Tongue (tissue), 2 donors: ENCODE data around the gene SBNO1. TPM values are rescaled to one million over a fixed set of nuclear protein-coding genes. Genes with fewer than 3 reads are reported as not detected.
A peak's percentile ranks its signal among the peaks of the same experiment; 100 is the strongest.
"Not testable (repeated sequence)": the region's sequence is repeated elsewhere in the genome, so short reads cannot be mapped to it uniquely, and the experiment has no call there.

ENCODE experiments used
- DNase-seq: peaks from one replicate; pipeline ENCODE4 v3.0.0-alpha.2; 2015
- total RNA-seq: library from RNA; depleted of rRNA; stranded (reverse); fragments of >200 nt; gene quantifications from one replicate; pipeline ENCODE4 v1.2.3, GENCODE V29; 2014

Gene SBNO1
- total RNA-seq, 1 donor from 2014 or later, result 24.5 TPM

DNA sequence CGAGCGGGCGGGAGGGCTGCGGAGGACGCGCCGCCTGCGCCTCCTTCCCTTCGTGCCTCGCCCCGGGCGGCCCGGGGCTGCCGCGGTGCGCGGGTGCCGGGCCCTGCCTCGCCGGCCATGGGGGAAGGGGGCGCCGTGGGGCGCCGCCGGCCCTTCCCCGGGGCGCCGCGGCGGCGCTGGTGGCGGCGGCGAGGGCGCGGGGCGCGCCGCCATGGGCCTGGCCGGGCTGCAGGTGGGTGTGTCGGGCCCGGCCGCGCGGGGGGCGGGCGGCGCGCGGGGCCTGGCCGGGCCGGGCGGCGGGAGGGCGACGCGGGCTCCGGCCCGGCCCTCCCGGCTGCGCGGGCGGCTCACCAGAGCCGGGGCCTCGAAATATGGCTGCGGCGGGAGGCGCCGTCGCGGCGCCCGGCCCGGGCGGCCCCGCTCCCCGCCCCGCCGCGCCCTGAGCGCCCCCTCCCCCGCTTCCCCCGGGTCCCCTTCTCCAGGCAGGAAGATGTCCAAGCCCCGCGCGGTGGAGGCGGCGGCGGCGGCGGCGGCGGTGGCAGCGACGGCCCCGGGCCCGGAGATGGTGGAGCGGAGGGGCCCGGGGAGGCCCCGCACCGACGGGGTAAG lies 24.4 kb upstream of the SBNO1 start:
- DNase-seq, result no peak

DNA sequence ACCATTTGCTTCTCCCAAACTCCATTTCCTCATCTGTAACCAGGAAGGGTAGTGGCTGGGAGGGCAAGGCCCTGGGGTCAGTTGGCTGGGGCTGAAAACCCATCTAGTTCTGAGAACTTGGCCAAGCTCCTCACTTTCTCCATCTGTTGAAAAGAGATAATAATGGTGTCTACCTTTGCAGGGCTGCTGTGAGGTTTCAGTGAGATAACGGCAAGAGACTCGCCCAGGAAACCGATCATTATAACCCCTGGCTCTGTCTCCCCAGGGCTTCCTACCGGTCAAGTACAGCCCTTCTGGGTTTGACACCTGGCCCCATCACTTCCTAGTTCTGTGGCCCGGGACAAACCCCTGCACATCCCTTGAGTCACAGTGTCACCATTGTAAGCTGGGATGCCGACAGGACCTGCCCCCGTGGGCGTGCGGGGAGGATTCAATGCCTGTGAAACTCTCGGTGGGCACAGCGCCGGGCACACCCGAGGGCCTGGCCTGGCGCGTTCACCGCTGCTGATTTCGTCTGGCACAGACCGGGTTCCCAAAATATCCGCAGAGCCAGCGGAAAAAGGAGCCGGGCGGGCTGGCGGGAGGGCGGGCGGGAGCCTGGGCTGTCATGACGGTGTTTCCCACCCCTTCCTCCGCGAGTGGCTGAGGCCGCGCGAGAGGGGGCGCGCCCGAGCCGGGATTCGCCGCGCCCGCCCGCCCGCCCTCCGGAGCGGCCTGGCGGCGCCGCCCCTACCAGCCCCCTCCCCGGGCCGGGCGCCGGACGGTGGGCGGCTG lies 23.7 kb upstream of the SBNO1 start:
- peak; percentile 91 for DNase-seq

GRCh38 chr12:123387508-123388176 lies 23.0 kb upstream of the SBNO1 start:
- no peak for DNase-seq

GRCh38 chr12:123385536-123385935 lies 20.9 kb upstream of the SBNO1 start:
- not testable (repeated sequence) for DNase-seq

DNA sequence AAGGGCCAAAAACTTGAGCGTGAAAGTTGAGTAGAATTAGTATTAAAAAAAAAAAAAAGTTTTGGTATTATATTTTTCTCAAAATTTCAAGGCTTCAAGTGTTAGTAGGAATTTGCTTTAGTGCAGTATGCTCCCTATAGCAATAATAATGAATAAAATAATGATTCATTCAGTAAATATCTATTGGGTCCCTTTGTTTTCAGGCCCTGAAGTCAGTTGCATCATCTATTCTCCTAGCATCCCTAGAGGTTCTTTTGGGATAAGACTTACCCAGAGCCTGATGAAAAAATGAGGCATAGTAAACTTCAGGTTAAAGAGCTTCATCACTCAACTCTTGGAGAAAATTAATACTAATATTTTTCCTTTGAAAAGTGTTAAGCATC lies 20.3 kb upstream of the SBNO1 start:
- DNase-seq, result no peak

DNA sequence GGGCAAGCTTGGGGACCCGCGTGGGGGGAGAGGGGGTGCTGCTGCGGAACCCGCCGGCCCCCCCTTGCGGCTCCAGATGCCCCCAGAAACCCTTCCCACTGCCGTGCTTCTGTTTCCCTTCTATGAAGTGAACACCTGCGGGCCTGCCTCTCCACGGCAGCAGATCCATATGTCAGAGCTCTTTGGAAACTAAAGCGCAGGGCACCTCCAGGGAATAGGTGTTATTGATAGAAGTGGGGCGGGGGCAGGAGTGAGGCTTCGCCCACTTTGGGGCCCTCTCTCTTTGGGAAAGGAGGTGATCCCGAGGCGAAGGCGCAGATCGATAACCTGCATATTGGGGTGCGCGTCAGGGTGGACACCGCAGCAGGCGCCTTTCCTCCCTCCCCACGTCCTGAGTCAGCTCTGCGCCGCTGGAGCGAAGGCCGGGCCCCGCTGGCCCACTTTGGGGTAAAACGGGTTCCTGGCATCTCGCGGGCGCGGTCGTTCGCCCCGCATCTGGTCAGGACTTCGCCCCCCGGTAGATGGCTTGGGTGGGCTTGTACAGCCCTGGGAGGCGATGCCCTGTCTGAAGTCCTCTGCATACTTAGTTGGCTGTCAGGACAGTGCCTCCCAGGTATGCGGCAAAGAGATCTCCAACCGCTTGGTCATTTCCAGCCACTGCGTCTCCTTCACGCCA lies 19.8 kb upstream of the SBNO1 start:
- DNase-seq, result no peak

DNA sequence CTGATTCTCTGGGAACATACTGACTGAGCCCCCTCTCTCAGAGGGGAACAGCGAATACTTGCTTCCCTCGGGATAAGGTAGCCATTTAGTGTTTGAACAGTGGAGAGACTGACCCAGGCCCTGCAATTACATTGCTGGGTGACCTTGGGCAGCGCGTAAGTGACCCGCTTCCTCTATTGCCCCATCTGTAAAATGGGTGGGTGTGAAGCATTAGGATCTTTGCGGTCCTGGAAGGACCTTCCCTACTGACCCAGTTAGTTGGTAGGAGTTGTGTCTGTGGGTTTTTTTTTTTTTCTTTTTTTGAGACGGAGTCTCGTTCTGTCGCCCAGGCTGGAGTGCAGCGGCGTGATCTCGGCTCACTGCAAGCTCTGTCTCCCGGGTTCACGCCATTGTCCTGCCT lies 18.0 kb upstream of the SBNO1 start:
- DNase-seq, result no peak

GRCh38 chr12:123379391-123379790 lies 14.7 kb upstream of the SBNO1 start:
- no peak for DNase-seq

DNA sequence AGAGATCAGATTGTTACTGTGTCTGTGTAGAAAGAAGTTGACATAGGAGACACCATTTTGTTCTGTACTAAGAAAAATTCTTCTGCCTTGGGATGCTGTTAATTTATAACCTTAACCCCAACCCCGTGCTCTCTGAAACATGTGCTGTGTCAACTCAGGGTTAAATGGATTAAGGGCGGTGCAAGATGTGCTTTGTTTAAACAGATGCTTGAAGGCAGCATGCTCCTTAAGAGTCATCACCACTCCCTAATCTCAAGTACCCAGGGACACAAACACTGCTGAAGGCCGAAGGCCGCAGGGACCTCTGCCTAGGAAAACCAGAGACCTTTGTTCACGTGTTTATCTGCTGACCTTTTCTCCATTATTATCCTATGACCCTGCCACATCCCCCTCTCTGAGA lies 7.8 kb upstream of the SBNO1 start:
- not testable (repeated sequence) for DNase-seq

DNA sequence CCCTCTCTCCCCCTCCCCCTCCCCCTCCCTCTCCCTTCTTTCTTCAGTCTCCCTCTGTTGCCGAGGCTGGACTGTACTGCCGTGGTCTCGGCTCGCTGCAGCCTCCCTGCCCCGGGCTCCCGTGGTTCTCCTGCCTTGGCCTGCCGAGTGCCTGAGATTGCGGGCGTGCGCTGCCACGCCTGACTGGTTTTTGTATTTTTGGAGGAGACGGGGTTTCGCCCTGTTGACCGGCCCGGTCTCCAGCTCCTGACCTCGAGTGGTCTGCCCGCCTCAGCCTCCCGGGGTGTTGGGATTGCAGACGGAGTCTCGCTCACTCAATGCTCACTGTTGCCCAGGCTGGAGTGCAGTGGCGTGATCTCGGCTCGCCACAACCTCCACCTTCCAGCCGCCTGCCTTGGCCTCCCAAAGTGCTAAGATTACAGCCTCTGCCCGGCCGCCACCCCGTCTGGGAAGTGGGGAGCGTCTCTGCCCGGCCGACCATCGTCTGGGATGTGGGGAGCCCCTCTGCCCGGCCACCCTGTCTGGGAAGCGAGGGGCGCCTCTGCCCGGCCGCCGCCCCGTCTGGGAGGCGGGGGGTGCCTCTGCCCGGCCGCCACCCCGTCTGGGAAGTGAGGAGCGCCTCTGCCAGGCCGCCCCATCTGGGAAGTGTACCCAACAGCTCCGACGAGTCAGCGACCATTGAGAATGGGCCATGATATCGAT lies 7.2 kb upstream of the SBNO1 start:
- DNase-seq, result not testable (repeated sequence)

DNA sequence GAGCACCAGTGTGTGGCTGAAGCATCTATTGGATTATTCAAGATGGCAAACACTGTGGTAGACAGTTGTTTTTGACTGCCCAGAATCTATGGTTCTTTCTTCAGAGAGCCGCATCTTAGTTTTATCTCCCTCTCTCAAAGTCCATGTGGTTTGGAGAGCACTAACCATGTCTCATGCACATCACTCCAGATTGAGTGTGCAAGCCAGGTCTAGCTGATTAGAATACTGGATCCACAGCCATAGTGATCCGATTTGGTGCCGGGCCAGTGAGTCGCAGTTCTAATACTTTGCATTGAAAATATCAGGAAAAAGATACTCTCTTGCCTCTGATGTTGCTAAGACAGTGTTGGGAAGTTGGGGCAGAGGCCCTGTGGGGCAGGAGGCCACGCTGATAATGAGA lies 4.6 kb upstream of the SBNO1 start:
- DNase-seq, result no peak

DNA sequence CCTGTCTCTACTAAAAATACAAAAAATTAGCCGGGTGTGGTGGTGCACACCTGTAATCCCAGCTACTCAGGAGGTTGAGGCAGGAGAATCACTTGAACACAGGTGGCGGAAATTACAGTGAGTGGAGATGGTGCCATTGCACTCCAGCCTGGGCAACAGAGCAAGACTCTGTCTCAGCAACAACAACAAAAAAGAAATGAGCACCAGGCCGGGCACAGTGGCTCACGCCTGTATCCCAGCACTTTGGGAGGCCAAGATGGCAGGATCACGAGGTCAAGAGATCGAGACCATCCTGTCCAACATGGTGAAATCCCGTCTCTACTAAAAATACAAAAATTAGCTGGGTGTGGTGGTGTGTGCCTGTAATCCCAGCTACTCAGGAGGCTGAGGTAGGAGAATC lies 3.8 kb upstream of the SBNO1 start:
- not testable (repeated sequence) for DNase-seq

DNA sequence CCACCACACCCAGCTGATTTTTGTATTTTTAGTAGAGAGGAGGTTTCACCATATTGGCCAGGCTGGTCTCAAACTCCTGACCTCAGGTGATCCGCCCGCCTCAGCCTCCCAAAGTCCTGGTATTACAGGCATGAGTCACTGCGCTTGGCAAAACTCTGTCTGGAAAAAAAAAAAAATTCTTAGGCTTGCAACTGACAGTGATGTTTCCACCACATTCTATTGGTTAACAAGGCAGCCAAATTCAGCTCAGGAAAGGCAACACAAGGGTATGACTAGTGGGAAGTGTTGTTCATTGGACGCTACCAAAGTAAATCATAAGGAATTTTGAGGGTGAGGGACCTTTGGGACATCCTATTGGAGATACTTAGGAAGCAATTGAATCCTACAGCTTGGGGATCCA lies 2.9 kb upstream of the SBNO1 start:
- no peak for DNase-seq

GRCh38 chr12:123365025-123365917 lies 624 bp upstream of the SBNO1 start:
- peak; percentile 100 for DNase-seq

DNA sequence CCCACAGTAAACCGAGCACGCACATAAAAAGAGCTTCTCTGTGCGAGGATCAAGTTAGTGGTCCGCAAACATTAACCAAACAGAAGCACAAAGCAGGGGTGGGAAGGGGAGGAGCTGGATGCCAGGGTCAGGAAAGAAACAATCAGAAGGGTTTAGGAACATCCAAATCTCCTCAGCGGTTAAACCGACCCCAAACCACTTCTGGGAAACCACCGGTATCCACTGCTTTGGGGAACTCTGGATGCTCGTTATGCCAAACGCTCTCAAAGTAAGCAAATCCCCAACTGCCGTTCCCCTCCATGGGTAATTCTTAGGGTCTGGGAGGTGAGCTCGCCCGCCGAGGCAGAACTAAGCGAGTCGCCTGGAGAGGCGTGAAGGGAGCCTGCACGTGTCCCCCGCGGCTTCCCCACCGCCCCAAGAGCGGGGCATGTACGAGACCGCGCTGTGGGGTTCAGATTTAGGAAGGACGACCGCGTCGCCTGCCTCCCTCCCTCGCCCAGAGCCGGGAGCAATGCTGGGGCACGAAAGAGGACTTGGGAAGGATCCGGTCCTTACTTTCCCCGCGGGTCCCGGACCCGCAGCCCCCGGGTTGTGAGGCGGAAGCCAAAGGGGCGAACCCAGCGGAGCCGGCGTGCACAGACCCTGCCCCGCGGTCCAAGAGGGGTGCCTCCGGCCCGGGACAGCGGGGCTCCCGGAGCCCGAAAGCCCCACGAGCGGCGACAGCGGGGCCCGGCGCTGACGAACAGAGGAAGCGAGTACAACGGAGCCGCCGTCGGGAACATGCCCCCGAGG lies 711 bp downstream of the SBNO1 start:
- DNase-seq, result peak; percentile 33

GRCh38 chr12:123363390-123363739 lies 1.3 kb downstream of the SBNO1 start:
- peak; percentile 8 for DNase-seq

DNA sequence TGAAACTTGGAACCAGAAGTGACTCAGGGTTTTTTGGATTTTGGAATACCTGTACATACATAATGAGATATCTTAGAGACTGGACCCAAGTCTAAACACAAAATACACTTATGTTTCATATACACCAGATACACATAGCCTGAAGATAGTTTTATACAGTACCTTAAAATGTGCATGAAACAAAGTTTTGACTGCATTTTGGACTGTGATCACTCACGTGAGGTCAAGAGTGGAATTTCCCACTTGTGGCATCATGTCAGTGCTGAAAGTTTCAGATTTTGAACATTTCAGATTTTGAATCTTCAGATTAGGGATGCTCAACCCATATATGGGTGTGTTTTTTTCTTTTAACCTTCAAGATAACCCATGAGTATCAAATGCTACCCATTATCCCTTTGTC lies 6.6 kb downstream of the SBNO1 start:
- no peak for DNase-seq

- DNase-seq, result no peak
These were observed 8.4 kb downstream of the SBNO1 start for GRCh38 chr12:123356159-123356670.

DNA sequence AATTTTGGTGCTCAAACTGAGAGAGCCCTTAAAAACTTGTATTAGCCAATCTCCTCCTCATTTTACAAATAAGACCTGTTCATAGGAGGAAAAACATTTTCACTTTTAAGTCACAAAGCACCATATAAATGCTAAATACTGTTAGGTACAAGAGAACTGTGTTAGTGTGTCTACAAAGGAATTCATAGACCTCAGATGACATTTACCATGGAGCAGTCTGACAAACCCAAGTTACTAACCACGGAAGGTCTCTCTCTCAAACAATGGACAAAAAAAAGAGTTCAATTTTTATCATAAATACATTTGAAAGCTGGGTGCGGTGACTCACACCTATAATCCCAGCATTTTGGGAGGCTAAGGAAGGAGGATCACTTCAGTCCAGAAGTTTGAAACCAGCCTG lies 10.0 kb downstream of the SBNO1 start:
- no peak for DNase-seq

DNA sequence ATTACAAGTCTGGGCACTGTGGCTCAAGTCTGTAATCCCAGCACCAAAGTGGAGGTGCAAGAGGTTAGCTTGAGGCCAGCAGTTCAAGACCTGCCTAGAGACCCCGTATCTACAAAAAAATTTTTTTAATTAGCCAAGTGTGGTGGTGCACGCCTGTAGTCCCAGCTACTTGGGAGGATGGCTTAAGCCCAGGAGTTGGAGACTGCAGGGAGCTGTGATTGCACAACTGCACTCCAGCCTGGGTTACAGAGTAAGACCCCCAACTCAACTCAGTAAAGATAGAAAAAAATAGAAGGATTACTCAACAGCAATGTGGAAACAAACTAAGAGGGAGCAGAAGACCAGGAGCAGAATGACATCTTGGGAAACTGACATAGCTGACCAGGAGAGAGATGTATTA lies 13.3 kb downstream of the SBNO1 start:
- DNase-seq, result no peak
